GM12878 (cell line): Measurements from ENCODE around the gene AGPAT2. TPM values are rescaled to one million over a fixed set of nuclear protein-coding genes. Genes with fewer than 3 reads are reported as not detected.

ENCODE experiments used
- ATAC-seq: fragments of 200-7000 bp; cut with Tn5 transposase; 3 replicates; pipeline ENCODE4 v1.9.1; 2020; ENCODE audit warnings: mild to moderate bottlenecking, moderate library complexity
- BruUV-seq: library from RNA; stranded (reverse); fragments of 400-500 nt; replicated peaks from 2 replicates; lab custom pipeline; 2021; lab: Mats Ljungman, UMichigan
- CTCF ChIA-PET: fragments of 300-600 bp; sonication (Branson Sonifier 250); formaldehyde crosslinking; extraction: SDS; loops from one replicate; lab custom pipeline; 2021; ENCODE audit warnings: inconsistent platforms; lab: Yijun Ruan, JAX
- POLR2A ChIA-PET: fragments of 350-600 bp; formaldehyde crosslinking; extraction: SDS; loops from one replicate; lab custom pipeline; 2021; ENCODE audit warnings: inconsistent platforms; lab: Charles Lee
- RAD21 ChIA-PET: fragments of 300-600 bp; sonication (Branson Sonifier 250); formaldehyde crosslinking; loops from one replicate; lab custom pipeline; 2023; ENCODE audit warnings: antibody characterized with exemption; ENCODE audit not compliant: unreplicated experiment; lab: Charles Lee
- SMC1A ChIA-PET: fragments of 300-600 bp; sonication (Branson Sonifier 250); formaldehyde crosslinking; loops from one replicate; lab custom pipeline; 2023; ENCODE audit not compliant: unreplicated experiment, uncharacterized antibody; lab: Charles Lee
- DNase-seq: peaks from one replicate; pipeline ENCODE4 v3.0.0-alpha.2; 2011; ENCODE audit warnings: low read depth, low spot score
- FAIRE-seq: peaks from 3 replicates; lab custom pipeline; 2011; peaks lifted over from hg19 to GRCh38; lab: Jason Lieb, UNC
- H2AFZ ChIP-seq: 2 replicates; pipeline ENCODE4 v1.6.0; 2011; ENCODE audit warnings: low read depth, low read length, control low read depth; ENCODE audit not compliant: control insufficient read depth
- H3K27ac ChIP-seq: 2 replicates; pipeline ENCODE4 v1.5.1; 2011; ENCODE audit warnings: control low read depth; ENCODE audit not compliant: control insufficient read depth, insufficient read depth
- H3K27me3 ChIP-seq, 2 experiments: replicated peaks in 1 of 2; 2 replicates each; pipeline versions ENCODE4 v1.6.0 to v1.6.1; 2011; ENCODE audit warnings: low read length in 1 of 2; ENCODE audit not compliant: control insufficient read depth in 2 of 2, insufficient read depth in 2 of 2
- H3K36me3 ChIP-seq, 2 experiments: 2 replicates each; pipeline ENCODE4 v1.5.1; 2011; ENCODE audit warnings: low read length in 1 of 2; ENCODE audit not compliant: control insufficient read depth in 2 of 2, insufficient read depth in 2 of 2
- H3K4me1 ChIP-seq: 2 replicates; pipeline ENCODE4 v1.6.1; 2011; ENCODE audit warnings: mild to moderate bottlenecking, low read length, moderate library complexity, mixed read lengths; ENCODE audit not compliant: control insufficient read depth, insufficient read depth
- H3K4me2 ChIP-seq: 2 replicates; pipeline ENCODE4 v1.6.0; 2011; ENCODE audit warnings: control low read depth; ENCODE audit not compliant: control insufficient read depth, insufficient read depth
- H3K4me3 ChIP-seq: fragments of 200-600 bp; sonication (generic); 2 replicates; pipeline ENCODE4 v1.5.1; 2016
- H3K79me2 ChIP-seq: 2 replicates; pipeline ENCODE4 v1.6.0; 2011; ENCODE audit warnings: low read length; ENCODE audit not compliant: control insufficient read depth, insufficient read depth
- H3K9ac ChIP-seq: 2 replicates; pipeline ENCODE4 v1.8.0; 2011; ENCODE audit warnings: low read length, control low read depth, mixed read lengths; ENCODE audit not compliant: control insufficient read depth, insufficient read depth
- H3K9me3 ChIP-seq: replicated peaks from 3 replicates; pipeline ENCODE4 v1.5.1; 2011; ENCODE audit warnings: mild to moderate bottlenecking, low read length; ENCODE audit not compliant: control insufficient read depth, insufficient read depth
- H4K20me1 ChIP-seq: 2 replicates; pipeline ENCODE4 v1.6.0; 2011; ENCODE audit not compliant: control insufficient read depth, insufficient read depth
- CREM ChIP-seq: IDR thresholded peaks from 2 replicates; pipeline ENCODE4 v1.6.1; 2014; ENCODE audit warnings: antibody characterized with exemption, low read depth
- EED ChIP-seq: sonication (generic); IDR thresholded peaks from 2 replicates; pipeline ENCODE4 v1.6.1; 2016; ENCODE audit warnings: antibody characterized with exemption, low read depth
- HDAC6 ChIP-seq: fragments of 200-600 bp; sonication (generic); IDR thresholded peaks from one replicate; pipeline ENCODE4 v1.8.0; 2017; ENCODE audit warnings: antibody characterized with exemption; ENCODE audit not compliant: unreplicated experiment
- RELB ChIP-seq: fragments of 450-650 bp; IDR thresholded peaks from 2 replicates; pipeline ENCODE4 v1.6.1; 2017; ENCODE audit warnings: low read depth, mild to moderate bottlenecking, moderate library complexity
- SRF ChIP-seq, 2 experiments: IDR thresholded peaks; 2 replicates each; pipeline ENCODE4 v1.6.1; 2011; ENCODE audit warnings: low read depth in 2 of 2, low read length in 2 of 2, mild to moderate bottlenecking in 1 of 2, moderate library complexity in 1 of 2
- STAT3 ChIP-seq: IDR thresholded peaks from 2 replicates; pipeline ENCODE4 v1.6.1; 2011; ENCODE audit warnings: low read depth, low read length, improper control_type of control experiment
- USF1 ChIP-seq: IDR thresholded peaks from 2 replicates; pipeline ENCODE4 v1.6.1; 2011; ENCODE audit warnings: borderline replicate concordance, low read depth, mild to moderate bottlenecking, moderate library complexity, mixed read lengths, low read length; ENCODE audit not compliant: insufficient read depth; ENCODE audit errors: extremely low read length
- WGBS: methylation state at CpG from one replicate; pipeline ENCODE4 v1.1.6; 2016; ENCODE audit warnings: low lambda C conversion rate; ENCODE audit not compliant: insufficient replicate concordance, insufficient coverage; ENCODE audit errors: missing lambda C conversion rate; 5-methylcytosine and 5-hydroxymethylcytosine counted together
- in situ Hi-C: fragments of 300-500 bp; cut with MboI; formaldehyde crosslinking; loops from 9 replicates; pipeline ENCODE4 v1.14.3; 2018; ENCODE audit warnings: mixed read lengths
- intact Hi-C: fragments of 100-400 bp; cut with micrococcal nuclease; formaldehyde crosslinking; loops from one replicate; pipeline ENCODE4 v1.14.2; 2022; ENCODE audit not compliant: unreplicated experiment
- polyA plus RNA-seq, 11 experiments: library from polyadenylated mRNA; depleted of rRNA in 4 of 11; unstranded in 6 of 11; stranded (reverse) in 5 of 11; fragments of >200 nt; fragmentation: Nextera tagmentation in 4 of 11; fragmentation: Illumina TruSeq in 1 of 11; extraction: Ambion mirVana in 4 of 11; extraction: Trizol in 1 of 11; gene quantifications; 1 replicate in 1 of 11; 2 replicates in 10 of 11; pipeline versions ENCODE4 v1.2.1 to v1.2.3, GENCODE V29; 2011 to 2016; ENCODE audit warnings: inconsistent platforms in 2 of 11, missing spikeins in 2 of 11, low read depth in 1 of 11
- total RNA-seq, 4 experiments: library from RNA; depleted of rRNA in 3 of 4; stranded (reverse); fragments of >200 nt in 3 of 4; fragmentation: Illumina TruSeq in 1 of 4; extraction: Trizol in 1 of 4; gene quantifications; 2 replicates each; pipeline versions ENCODE4 v1.2.1 to v1.2.3, GENCODE V29; 2013 to 2021
- TF ChIP-seq, protein P1 (sequence below): fragments of 450-650 bp; formaldehyde crosslinking; IDR thresholded peaks from 2 replicates; pipeline ENCODE4 v1.5.0; 2022; ENCODE audit warnings: mild to moderate bottlenecking, missing genetic modification characterization
- TF ChIP-seq, protein P2 (sequence below): fragments of 450-650 bp; IDR thresholded peaks from 2 replicates; pipeline ENCODE4 v1.6.1; 2014; ENCODE audit warnings: mild to moderate bottlenecking

Gene AGPAT2
- total and polyA plus RNA-seq, 10 of the 15 experiments (the other 5 are each of a cell fraction or from before 2014, with no cell fraction given), result 0.10 to 28.5 (median 18.2) TPM

GRCh38 chr9:136678624-136679023, 8.6 kb downstream of the AGPAT2 start (continued):
- TF ChIP-seq RELB, result no peak
- no peak for TF ChIP-seq USF1
- no peak for TF ChIP-seq SRF (IDR thresholded peaks at IDR 0.05; ENCODE audit: low read depth in 2 of 2, low read length in 2 of 2)
- no peak for TF ChIP-seq STAT3
- TF ChIP-seq EED, result no peak

GRCh38 chr9:136678034-136678433, 9.2 kb downstream of the AGPAT2 start:
- H3K79me2 ChIP-seq, result no peaks in the 10 kb centered on the region
- no peak overlapping the region for H3K4me3 ChIP-seq
- intact Hi-C loops, result no loop called here
- H3K9me3 ChIP-seq, result no peaks in the 10 kb centered on the region
- no peak overlapping the region for H3K27ac ChIP-seq
- SMC1A ChIA-PET, result no interaction called here
- H4K20me1 ChIP-seq, result no peaks in the 10 kb centered on the region; the same call in 1 of the 2 replicates
- 78% methylated on average over 15 of the region's 15 CpGs for WGBS
- BruUV-seq, result no TSS peak
- in situ Hi-C loops, result no loop called here
- no peaks in the 10 kb centered on the region for H3K27me3 ChIP-seq
- FAIRE-seq (no peak), ATAC-seq (no peak)
- no peaks in the 10 kb centered on the region for H3K4me1 ChIP-seq
- RAD21 ChIA-PET, result no interaction called here
- no peak for TF ChIP-seq CREM
- TF ChIP-seq, protein P1, sequence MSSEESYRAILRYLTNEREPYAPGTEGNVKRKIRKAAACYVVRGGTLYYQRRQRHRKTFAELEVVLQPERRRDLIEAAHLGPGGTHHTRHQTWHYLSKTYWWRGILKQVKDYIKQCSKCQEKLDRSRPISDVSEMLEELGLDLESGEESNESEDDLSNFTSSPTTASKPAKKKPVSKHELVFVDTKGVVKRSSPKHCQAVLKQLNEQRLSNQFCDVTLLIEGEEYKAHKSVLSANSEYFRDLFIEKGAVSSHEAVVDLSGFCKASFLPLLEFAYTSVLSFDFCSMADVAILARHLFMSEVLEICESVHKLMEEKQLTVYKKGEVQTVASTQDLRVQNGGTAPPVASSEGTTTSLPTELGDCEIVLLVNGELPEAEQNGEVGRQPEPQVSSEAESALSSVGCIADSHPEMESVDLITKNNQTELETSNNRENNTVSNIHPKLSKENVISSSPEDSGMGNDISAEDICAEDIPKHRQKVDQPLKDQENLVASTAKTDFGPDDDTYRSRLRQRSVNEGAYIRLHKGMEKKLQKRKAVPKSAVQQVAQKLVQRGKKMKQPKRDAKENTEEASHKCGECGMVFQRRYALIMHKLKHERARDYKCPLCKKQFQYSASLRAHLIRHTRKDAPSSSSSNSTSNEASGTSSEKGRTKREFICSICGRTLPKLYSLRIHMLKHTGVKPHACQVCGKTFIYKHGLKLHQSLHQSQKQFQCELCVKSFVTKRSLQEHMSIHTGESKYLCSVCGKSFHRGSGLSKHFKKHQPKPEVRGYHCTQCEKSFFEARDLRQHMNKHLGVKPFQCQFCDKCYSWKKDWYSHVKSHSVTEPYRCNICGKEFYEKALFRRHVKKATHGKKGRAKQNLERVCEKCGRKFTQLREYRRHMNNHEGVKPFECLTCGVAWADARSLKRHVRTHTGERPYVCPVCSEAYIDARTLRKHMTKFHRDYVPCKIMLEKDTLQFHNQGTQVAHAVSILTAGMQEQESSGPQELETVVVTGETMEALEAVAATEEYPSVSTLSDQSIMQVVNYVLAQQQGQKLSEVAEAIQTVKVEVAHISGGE (CRISPR knock-in tag), result no peak
- TF ChIP-seq, protein P2, sequence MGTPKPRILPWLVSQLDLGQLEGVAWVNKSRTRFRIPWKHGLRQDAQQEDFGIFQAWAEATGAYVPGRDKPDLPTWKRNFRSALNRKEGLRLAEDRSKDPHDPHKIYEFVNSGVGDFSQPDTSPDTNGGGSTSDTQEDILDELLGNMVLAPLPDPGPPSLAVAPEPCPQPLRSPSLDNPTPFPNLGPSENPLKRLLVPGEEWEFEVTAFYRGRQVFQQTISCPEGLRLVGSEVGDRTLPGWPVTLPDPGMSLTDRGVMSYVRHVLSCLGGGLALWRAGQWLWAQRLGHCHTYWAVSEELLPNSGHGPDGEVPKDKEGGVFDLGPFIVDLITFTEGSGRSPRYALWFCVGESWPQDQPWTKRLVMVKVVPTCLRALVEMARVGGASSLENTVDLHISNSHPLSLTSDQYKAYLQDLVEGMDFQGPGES, result no peak
- no peak for TF ChIP-seq HDAC6
- TF ChIP-seq, all 136 proteins: peak for 0
- POLR2A ChIA-PET, result no interaction called here
- Histone ChIP-seq H3K36me3 (no peaks in the 10 kb centered on the region; a peak in 1 of 4 replicates), H3K9ac (no peak overlapping the region), H2AFZ (no peak overlapping the region), H3K4me2 (no peak overlapping the region)
- no peak for DNase-seq
- CTCF ChIA-PET, result no interaction called here
